Measurements from ENCODE around the gene GIPC2.
"Not testable (repeated sequence)": the region's sequence is repeated elsewhere in the genome, so short reads cannot be mapped to it uniquely, and the experiment has no call there.

GIPC2 gene

GRCh38 chr1:78101051-78101450, 55.3 kb downstream of the GIPC2 start:
- no peak for DNase-seq

- no peak for DNase-seq
Measured at GRCh38 chr1:78101514-78101913, 55.7 kb downstream of the GIPC2 start.

- no peak for DNase-seq
Measured at GRCh38 chr1:78102082-78102481, 56.3 kb downstream of the GIPC2 start.

GRCh38 chr1:78102916-78103315, 57.1 kb downstream of the GIPC2 start:
- DNase-seq: no peak

- DNase-seq: no peak
Measured at GRCh38 chr1:78104322-78104721, 58.6 kb downstream of the GIPC2 start.

- DNase-seq: not testable (repeated sequence)
Measured at GRCh38 chr1:78109659-78110058, 63.9 kb downstream of the GIPC2 start.

- DNase-seq: no peak
Measured at GRCh38 chr1:78113156-78113916, 67.6 kb downstream of the GIPC2 start.

- peak; percentile 3 to 68 (median 28) for DNase-seq
Measured at GRCh38 chr1:78114034-78114956, 68.5 kb downstream of the GIPC2 start.

GRCh38 chr1:78120485-78120884, 74.7 kb downstream of the GIPC2 start:
- DNase-seq: not testable (repeated sequence)

GRCh38 chr1:78121710-78122109, 75.9 kb downstream of the GIPC2 start:
- no peak for DNase-seq

GRCh38 chr1:78122389-78122788, 76.6 kb downstream of the GIPC2 start:
- no peak for DNase-seq

- no peak for DNase-seq
Measured at GRCh38 chr1:78126506-78126905, 80.7 kb downstream of the GIPC2 start.

- no peak for DNase-seq
Measured at GRCh38 chr1:78132174-78132947, 86.6 kb downstream of the GIPC2 start.

GRCh38 chr1:78132948-78133322, 87.2 kb downstream of the GIPC2 start:
- no peak for DNase-seq

GRCh38 chr1:78136680-78137079, 90.9 kb downstream of the GIPC2 start:
- DNase-seq: no peak

- DNase-seq: no peak
Measured at GRCh38 chr1:78141531-78142231, 95.9 kb downstream of the GIPC2 start.

- no peak for DNase-seq
Measured at GRCh38 chr1:78142736-78143135, 97.0 kb downstream of the GIPC2 start.

GRCh38 chr1:78143152-78143551, 97.4 kb downstream of the GIPC2 start:
- peak in 2 of 6 experiments; percentile 6 to 12 for DNase-seq

GRCh38 chr1:78143673-78144072, 97.9 kb downstream of the GIPC2 start:
- DNase-seq: no peak

GRCh38 chr1:78145105-78145580, 99.4 kb downstream of the GIPC2 start:
- DNase-seq: peak in 3 of 6 experiments; percentile 7 to 26 (median 20)

GRCh38 chr1:78146205-78146771, 100.5 kb downstream of the GIPC2 start:
- DNase-seq: no peak

- DNase-seq: no peak
Measured at GRCh38 chr1:78147031-78147430, 101.3 kb downstream of the GIPC2 start.
